Ishikawa (cell line): Measurements from ENCODE around the gene FRAS1.

Source experiments
- CEBPB ChIP-seq: IDR thresholded peaks from 2 replicates; pipeline ENCODE4 v1.6.1; 2012
- CREB1 ChIP-seq: IDR thresholded peaks from 2 replicates; pipeline ENCODE4 v1.6.1; 2012; ENCODE audit warnings: low read depth
- EGR1 ChIP-seq: IDR thresholded peaks from 2 replicates; pipeline ENCODE4 v1.6.1; 2012
- EP300 ChIP-seq: IDR thresholded peaks from 2 replicates; pipeline ENCODE4 v1.6.1; 2012; ENCODE audit warnings: borderline replicate concordance
- FOXM1 ChIP-seq: IDR thresholded peaks from 2 replicates; pipeline ENCODE4 v1.6.1; 2012; ENCODE audit warnings: low read depth, borderline replicate concordance
- NFIC ChIP-seq: IDR thresholded peaks from 2 replicates; pipeline ENCODE4 v1.6.1; 2012
- RAD21 ChIP-seq: IDR thresholded peaks from 2 replicates; pipeline ENCODE4 v1.6.1; 2012; ENCODE audit warnings: low read depth
- TAF1 ChIP-seq: IDR thresholded peaks from 2 replicates; pipeline ENCODE4 v1.6.1; 2012; ENCODE audit warnings: low read depth, mild to moderate bottlenecking
- TCF12 ChIP-seq: IDR thresholded peaks from 2 replicates; pipeline ENCODE4 v1.6.1; 2012; ENCODE audit warnings: low read depth
- TEAD4 ChIP-seq: IDR thresholded peaks from 2 replicates; pipeline ENCODE4 v1.6.1; 2012
- YY1 ChIP-seq: IDR thresholded peaks from 2 replicates; pipeline ENCODE4 v1.6.1; 2012; ENCODE audit warnings: low read depth
- ZBTB7A ChIP-seq: IDR thresholded peaks from 2 replicates; pipeline ENCODE4 v1.6.1; 2012; ENCODE audit warnings: low read depth
- TF ChIP-seq, protein P1 (sequence below): IDR thresholded peaks from 2 replicates; pipeline ENCODE4 v1.6.1; 2012
- TF ChIP-seq, protein P2 (sequence below): IDR thresholded peaks from 2 replicates; pipeline ENCODE4 v1.6.1; 2012
- TF ChIP-seq, protein P3 (sequence below): IDR thresholded peaks from 2 replicates; pipeline ENCODE4 v1.6.1; 2012; ENCODE audit warnings: low read depth, mild to moderate bottlenecking

Gene FRAS1

DNA sequence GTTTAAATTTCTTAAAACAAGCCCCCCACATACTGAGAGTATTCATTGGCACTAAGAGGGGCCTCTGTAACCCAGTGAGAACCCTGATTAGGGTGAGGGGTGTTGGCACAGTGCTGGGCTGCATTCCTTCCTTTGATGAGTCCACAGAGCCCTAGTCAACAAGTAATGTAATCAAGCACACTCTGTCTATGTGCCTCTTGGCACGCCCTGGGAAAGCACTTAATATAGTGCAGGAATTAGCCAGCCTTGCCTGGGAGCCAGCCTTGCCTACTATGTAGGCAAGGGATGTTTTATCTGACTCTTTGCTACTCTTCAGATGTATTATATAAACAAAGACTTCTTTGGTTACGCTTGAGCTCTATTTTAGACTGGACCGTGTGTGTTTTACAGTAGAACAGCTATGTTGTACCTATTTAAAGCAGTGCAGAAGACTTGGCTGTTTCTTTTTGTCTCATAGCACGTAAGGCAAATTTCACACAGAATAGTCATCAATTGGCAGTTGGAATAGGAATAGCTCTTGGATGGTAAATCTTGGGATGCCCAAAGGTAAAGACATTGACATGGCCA lies 64.3 kb downstream of the FRAS1 start:
- TF ChIP-seq ZBTB7A (no peak), RAD21 (no peak), TCF12 (no peak), FOXM1 (no peak), EGR1 (no peak), TEAD4 (no peak), YY1 (no peak), TAF1 (no peak), CREB1 (no peak), CEBPB (no peak), NFIC (no peak), EP300 (no peak)
- TF ChIP-seq, protein P1, sequence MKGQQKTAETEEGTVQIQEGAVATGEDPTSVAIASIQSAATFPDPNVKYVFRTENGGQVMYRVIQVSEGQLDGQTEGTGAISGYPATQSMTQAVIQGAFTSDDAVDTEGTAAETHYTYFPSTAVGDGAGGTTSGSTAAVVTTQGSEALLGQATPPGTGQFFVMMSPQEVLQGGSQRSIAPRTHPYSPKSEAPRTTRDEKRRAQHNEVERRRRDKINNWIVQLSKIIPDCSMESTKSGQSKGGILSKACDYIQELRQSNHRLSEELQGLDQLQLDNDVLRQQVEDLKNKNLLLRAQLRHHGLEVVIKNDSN, result no peak
- TF ChIP-seq, protein P2, sequence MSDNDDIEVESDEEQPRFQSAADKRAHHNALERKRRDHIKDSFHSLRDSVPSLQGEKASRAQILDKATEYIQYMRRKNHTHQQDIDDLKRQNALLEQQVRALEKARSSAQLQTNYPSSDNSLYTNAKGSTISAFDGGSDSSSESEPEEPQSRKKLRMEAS, result no peak
- TF ChIP-seq, protein P3, sequence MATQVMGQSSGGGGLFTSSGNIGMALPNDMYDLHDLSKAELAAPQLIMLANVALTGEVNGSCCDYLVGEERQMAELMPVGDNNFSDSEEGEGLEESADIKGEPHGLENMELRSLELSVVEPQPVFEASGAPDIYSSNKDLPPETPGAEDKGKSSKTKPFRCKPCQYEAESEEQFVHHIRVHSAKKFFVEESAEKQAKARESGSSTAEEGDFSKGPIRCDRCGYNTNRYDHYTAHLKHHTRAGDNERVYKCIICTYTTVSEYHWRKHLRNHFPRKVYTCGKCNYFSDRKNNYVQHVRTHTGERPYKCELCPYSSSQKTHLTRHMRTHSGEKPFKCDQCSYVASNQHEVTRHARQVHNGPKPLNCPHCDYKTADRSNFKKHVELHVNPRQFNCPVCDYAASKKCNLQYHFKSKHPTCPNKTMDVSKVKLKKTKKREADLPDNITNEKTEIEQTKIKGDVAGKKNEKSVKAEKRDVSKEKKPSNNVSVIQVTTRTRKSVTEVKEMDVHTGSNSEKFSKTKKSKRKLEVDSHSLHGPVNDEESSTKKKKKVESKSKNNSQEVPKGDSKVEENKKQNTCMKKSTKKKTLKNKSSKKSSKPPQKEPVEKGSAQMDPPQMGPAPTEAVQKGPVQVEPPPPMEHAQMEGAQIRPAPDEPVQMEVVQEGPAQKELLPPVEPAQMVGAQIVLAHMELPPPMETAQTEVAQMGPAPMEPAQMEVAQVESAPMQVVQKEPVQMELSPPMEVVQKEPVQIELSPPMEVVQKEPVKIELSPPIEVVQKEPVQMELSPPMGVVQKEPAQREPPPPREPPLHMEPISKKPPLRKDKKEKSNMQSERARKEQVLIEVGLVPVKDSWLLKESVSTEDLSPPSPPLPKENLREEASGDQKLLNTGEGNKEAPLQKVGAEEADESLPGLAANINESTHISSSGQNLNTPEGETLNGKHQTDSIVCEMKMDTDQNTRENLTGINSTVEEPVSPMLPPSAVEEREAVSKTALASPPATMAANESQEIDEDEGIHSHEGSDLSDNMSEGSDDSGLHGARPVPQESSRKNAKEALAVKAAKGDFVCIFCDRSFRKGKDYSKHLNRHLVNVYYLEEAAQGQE, result no peak

DNA sequence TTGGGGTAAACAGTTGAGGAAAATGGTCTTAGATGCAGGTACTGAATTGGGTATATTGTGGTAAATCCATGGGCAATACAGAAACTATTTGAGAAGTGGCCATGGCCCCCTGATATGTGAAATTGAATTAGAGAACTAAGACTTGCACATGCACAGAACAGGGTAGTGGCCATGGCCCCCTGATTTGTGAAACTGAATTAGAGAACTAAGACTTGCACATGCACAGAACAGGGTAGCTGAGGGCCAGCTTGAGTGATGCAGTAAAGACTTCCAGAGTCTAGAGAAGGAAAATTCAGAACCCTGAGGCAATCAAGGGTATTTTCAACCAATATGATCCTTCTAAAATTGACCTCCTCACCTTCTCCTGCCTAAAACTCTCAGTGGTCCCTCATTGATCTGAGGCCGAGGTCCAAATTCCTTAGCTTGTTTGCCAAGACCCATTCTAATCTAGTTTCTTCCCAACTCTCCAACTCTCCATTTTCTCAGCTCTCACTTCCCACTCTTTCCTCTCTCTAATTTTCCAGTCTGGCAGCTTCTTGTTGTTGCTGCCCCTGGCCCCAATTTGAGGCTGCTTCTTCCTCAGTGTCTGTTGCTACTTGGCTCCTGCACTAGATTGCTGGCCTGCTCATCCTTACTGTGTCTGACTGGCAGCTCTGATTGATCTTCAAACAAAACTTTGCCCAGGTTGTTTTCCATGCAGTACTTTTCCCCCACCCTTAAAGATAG lies 72.4 kb downstream of the FRAS1 start:
- TF ChIP-seq NFIC (no peak), TCF12 (no peak), CEBPB (no peak), YY1 (no peak), RAD21 (no peak), TAF1 (no peak), EGR1 (no peak)
- TF ChIP-seq, protein P2, result no peak
- TF ChIP-seq, protein P1, result no peak
- TF ChIP-seq, protein P3, result no peak

DNA sequence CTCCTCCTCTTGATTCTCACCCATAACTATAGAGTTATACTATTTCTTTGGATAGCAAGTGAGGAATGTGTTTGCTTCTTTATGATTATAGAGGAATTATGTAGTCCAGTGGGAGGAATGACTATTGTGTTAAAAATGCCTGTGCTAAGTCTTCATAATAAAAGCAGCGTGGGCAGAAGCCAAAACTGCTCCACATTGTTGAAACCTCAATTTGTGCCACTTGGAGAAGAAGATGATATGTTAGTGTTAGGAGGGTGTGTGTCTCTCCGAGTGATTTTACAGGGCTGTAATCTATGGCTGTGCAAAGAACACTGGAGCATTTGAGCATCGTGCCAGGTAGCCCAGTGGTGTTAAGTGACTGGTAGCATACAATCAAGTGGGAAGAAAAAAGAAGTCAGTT lies 74.3 kb downstream of the FRAS1 start:
- TF ChIP-seq TAF1 (no peak), EGR1 (no peak)

DNA sequence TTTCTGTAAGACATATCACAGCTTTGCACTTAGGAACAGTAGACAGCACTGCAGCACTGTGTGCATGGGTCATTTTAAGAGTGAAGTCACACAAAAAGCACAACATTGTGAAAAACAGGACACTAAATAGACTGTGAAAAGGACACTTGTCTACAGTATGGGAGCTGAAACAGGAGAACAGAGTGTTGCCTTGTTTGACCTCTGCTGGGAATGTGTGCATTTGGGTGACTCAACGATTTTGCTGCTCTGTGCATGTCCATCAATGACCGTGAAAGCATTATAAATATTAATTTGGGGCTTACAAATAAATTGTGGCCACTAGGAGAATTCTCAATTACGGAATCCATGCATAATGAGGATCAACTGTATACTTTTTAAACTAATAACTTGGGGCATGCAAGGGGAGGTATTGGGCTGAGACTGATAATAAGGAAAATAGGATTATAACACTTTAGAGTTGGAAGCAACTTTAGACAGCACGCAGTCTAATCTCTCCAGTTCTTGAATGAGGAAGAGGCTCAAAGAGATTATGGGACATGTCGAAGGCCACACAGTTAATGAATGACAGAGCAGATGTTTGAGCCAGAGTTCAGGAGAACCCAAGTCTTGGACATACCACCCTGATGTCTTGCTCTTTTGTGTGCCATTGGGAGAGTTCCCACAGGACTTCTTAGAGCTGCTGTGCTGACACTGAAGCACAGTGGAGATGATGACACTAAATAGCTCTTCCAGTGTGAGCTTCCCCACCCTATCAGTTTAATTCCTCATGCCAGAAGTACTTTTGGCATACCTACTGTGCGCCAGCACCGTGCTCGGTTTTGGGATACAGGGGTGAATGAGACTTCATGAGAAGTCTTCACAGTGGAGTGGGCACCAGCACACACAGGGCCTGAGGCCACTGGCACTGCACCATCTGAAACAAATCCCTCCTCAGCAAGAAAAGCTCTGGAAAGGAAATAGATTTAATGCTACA lies 79.3 kb downstream of the FRAS1 start:
- TF ChIP-seq TEAD4 (no peak), ZBTB7A (no peak), EGR1 (no peak), RAD21 (no peak), CREB1 (no peak), TCF12 (no peak), CEBPB (no peak)

DNA sequence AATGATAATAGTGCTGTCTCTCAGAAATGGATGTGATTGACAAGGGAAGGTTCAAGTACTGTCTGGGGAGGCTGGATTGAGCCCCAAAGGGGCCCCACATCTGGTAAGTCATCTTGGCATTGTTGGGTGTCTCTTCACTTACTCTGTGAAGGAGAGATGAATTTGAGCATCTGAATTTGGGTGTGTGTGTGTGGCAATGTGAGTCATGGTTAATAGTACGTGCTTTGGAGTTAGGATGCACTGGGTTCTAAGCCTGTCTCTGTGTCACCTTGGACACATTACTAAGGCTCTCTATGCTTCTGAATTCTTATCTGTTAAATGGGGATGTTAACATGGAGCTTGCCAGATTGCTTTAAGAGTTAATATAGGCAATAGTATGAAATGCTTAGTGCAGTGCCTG lies 80.4 kb downstream of the FRAS1 start:
- TF ChIP-seq NFIC, result no peak
- TF ChIP-seq, protein P1, result no peak
- TF ChIP-seq CREB1, result no peak
- TF ChIP-seq, protein P3, result no peak
- no peak for TF ChIP-seq TCF12
